ENCODE results near the gene ARIH2.

ARIH2 gene

GRCh38 chr3:49017229-49017970 is 98.8 kb downstream of the ARIH2 start:
- H3K4me3 ChIP-seq (ENCODE audit: low read length): peak overlapping the region; percentile 77
- no peak for DNase-seq (ENCODE audit: low read depth)
- no peak for TF ChIP-seq CTCF (conservative IDR thresholded peaks at IDR 0.05; ENCODE audit: low read length)

DNA sequence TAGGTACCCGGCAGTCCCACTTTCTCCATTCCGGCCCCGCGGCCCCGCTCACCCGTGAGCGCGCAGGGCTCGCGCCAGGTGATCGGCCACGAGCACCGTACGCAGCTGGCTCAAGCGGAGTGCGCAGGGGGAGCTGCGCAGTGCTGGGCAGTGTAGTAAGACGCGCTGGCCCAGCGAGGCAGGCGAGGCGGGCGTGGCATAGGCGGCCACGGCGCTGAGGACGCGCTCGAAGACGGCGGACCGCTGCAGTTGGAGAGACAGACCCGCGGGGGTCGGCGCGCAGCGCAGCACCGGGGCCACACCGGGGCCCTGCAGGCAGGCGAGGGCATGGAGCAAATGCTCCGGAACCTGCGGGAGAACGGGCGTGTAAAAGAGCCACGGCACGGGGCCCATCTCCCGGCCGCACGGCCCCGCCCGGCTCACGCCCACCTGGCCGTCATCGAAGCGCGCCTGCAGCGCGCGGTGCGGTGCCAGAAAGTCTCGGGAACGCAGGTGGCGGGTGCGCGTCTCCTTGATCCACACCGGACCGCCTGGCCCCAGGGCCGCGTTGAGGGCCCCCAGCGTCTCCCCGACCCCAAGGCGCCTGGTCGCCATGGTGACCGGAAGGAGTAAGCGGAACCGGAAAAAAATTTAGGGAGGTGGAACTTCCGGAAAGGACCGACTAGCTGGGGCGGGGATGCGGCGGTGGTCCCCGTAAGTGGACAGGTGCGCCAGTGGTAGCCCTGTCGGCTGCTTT is 99.5 kb downstream of the ARIH2 start, which contains the start of gene DALRD3:
Gene DALRD3 (minus strand): TSS at position 610 of the 736 bp plus-strand sequence. CDS start 16 bp downstream, at position 594.
- peak; percentile 47 for DNase-seq (ENCODE audit: low read depth)
- peak within 1 kb of the TSS; percentile 77 for H3K4me3 ChIP-seq (ENCODE audit: low read length)
- no peak for TF ChIP-seq CTCF (conservative IDR thresholded peaks at IDR 0.05; ENCODE audit: low read length)

DNA sequence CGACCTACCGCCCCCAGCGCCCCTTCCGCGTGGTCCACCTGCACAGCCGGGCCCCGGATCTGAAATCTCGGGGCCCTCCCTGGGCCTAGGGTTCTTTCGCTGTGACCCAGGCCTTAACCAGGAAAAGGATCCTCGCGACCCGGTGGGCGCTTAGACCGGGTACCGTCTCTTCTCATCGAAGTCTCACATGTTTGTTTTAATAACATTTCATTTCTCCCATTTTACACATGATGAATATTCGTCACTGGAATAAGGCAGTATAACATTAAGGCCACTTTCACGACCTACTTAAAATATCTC is 100.0 kb downstream of the ARIH2 start:
- no peak for DNase-seq (ENCODE audit: low read depth)
- H3K4me3 ChIP-seq (ENCODE audit: low read length): peak overlapping the region; percentile 77
- TF ChIP-seq CTCF (conservative IDR thresholded peaks at IDR 0.05; ENCODE audit: low read length): no peak

DNA sequence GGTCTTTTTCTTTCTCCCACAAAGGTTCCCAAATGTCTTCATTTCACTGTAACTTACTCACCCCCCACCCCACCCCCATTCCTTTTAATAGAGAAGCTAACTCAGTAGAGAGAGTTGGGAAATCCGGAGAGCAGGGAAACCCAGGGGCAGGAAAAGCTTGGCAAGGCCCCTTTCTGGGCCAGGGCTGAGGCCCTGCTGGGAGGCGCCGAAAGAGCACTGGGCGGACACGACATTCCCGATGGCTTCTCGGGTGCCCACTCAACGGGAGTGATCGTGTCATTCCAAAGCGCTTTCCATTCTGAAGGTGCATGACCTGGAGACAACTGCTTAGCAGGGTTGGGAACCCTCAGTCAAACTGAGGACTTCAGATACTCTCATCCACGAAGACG is 101.3 kb downstream of the ARIH2 start:
- DNase-seq (ENCODE audit: low read depth): no peak
- no peak for TF ChIP-seq CTCF (conservative IDR thresholded peaks at IDR 0.05; ENCODE audit: low read length)
- peak overlapping the region; percentile 95 for H3K4me3 ChIP-seq (ENCODE audit: low read length)

DNA sequence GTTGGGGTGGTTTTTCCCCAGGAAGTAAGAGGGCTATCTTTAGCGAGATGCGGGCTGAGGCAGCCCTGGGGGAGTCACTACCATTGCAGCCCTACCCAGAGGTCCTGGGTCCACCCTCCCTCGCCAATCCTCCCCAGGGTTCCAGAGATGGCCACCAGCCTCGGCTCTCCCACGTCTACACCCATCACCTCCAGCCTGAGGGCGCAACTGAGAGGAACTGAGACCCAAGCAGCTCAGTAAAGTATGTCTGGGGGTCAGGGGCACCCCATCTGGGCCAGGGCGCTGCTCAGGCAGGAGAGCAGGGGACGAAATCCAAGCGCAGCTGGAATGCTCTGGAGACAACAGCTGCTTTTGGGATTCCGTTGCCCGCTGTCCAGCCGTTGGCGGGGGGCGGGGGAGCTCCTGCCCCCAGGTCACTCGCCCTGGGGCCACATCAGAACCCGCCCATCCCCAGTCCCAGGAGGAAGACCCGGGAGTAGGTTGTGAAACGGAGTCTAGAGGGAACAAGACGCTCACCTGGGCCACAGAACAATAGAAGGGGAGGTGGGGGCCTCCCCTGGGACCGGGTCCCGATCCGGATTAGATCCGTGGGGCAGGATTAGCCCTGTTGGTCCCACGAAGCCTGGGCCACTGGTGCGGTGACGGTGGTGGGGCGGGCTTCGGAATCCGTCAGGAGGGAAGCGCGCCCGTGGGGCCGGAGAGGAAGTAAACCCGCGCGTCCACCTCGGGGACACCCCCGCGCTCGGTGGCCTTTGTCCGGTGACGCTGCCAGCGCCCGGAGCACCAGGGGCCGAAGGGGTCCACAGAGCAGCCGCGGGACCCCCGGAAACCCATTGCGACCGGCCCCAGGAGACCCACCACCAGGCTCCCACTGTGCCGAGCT is 101.9 kb downstream of the ARIH2 start:
- no peak for TF ChIP-seq CTCF (conservative IDR thresholded peaks at IDR 0.05; ENCODE audit: low read length)
- DNase-seq (ENCODE audit: low read depth): no peak
- peak overlapping the region; percentile 95 for H3K4me3 ChIP-seq (ENCODE audit: low read length)

- DNase-seq (ENCODE audit: low read depth): peak; percentile 96
- no peak for TF ChIP-seq CTCF (conservative IDR thresholded peaks at IDR 0.05; ENCODE audit: low read length)
Measured at GRCh38 chr3:49021213-49021812, 102.7 kb downstream of the ARIH2 start.

More at GRCh38 chr3:49021213-49021812, 102.7 kb downstream of the ARIH2 start:
- peak overlapping the region; percentile 95 for H3K4me3 ChIP-seq (ENCODE audit: low read length)

Data from AG10803 (cell line).